ENCODE results near the gene DDX31.

The DDX31 gene

GRCh38 chr9:132551556-132551955 is 118.2 kb downstream of the DDX31 start:
- Histone ChIP-seq H3K4me3 (replicated peaks; ENCODE audit: low read depth, low read length) (no peak overlapping the region), H3K27me3 (replicated peaks; ENCODE audit: control insufficient read depth, insufficient read depth, low read length) (no peaks in the 10 kb centered on the region), H3K36me3 (ENCODE audit: control insufficient read depth, insufficient read depth, low read length) (no peaks in the 10 kb centered on the region)
- no peak for TF ChIP-seq CTCF (IDR thresholded peaks at IDR 0.05; ENCODE audit: insufficient read depth, low read length, poor library complexity, severe bottlenecking)
- DNase-seq (ENCODE audit: extremely low read depth, insufficient read length), result no peak

GRCh38 chr9:132548751-132549640 is 120.8 kb downstream of the DDX31 start:
- no peak for TF ChIP-seq CTCF (IDR thresholded peaks at IDR 0.05; ENCODE audit: insufficient read depth, low read length, poor library complexity, severe bottlenecking)
- H3K36me3 ChIP-seq (ENCODE audit: control insufficient read depth, insufficient read depth, low read length), result no peaks in the 10 kb centered on the region
- no peak overlapping the region for H3K4me3 ChIP-seq (replicated peaks; ENCODE audit: low read depth, low read length)
- H3K27me3 ChIP-seq (replicated peaks; ENCODE audit: control insufficient read depth, insufficient read depth, low read length), result no peaks in the 10 kb centered on the region
- DNase-seq (ENCODE audit: extremely low read depth, insufficient read length), result no peak

GRCh38 chr9:132547976-132548730 is 121.6 kb downstream of the DDX31 start:
- H3K36me3 ChIP-seq (ENCODE audit: control insufficient read depth, insufficient read depth, low read length), result no peaks in the 10 kb centered on the region
- TF ChIP-seq CTCF (IDR thresholded peaks at IDR 0.05; ENCODE audit: insufficient read depth, low read length, poor library complexity, severe bottlenecking), result no peak
- DNase-seq (ENCODE audit: extremely low read depth, insufficient read length), result no peak
- H3K4me3 ChIP-seq (replicated peaks; ENCODE audit: low read depth, low read length), result no peak overlapping the region
- no peaks in the 10 kb centered on the region; the same call in 1 of the 2 replicates for H3K27me3 ChIP-seq (replicated peaks; ENCODE audit: control insufficient read depth, insufficient read depth, low read length)

- TF ChIP-seq CTCF (IDR thresholded peaks at IDR 0.05; ENCODE audit: insufficient read depth, low read length, poor library complexity, severe bottlenecking), result no peak
- DNase-seq (ENCODE audit: extremely low read depth, insufficient read length), result no peak
- no peaks in the 10 kb centered on the region; the same call in 1 of the 2 replicates for H3K27me3 ChIP-seq (replicated peaks; ENCODE audit: control insufficient read depth, insufficient read depth, low read length)
Measured at GRCh38 chr9:132547436-132547835, 122.3 kb downstream of the DDX31 start.

GRCh38 chr9:132547052-132547431 is 122.7 kb downstream of the DDX31 start:
- DNase-seq (ENCODE audit: extremely low read depth, insufficient read length), result no peak
- Histone ChIP-seq H3K36me3 (ENCODE audit: control insufficient read depth, insufficient read depth, low read length) (no peaks in the 10 kb centered on the region), H3K27me3 (replicated peaks; ENCODE audit: control insufficient read depth, insufficient read depth, low read length) (no peaks in the 10 kb centered on the region; the same call in 1 of the 2 replicates), H3K4me3 (replicated peaks; ENCODE audit: low read depth, low read length) (no peak overlapping the region)
- TF ChIP-seq CTCF (IDR thresholded peaks at IDR 0.05; ENCODE audit: insufficient read depth, low read length, poor library complexity, severe bottlenecking), result no peak

More at GRCh38 chr9:132547436-132547835, 122.3 kb downstream of the DDX31 start:
- Histone ChIP-seq H3K4me3 (replicated peaks; ENCODE audit: low read depth, low read length) (no peak overlapping the region), H3K36me3 (ENCODE audit: control insufficient read depth, insufficient read depth, low read length) (no peaks in the 10 kb centered on the region)

All from GM06990 (cell line).